ENCODE measurements around the gene FANCB.
A peak's percentile ranks its signal among the peaks of the same experiment; 100 is the strongest.

FANCB gene

GRCh38 chrX:14899607-14900006 is 26.7 kb upstream of the FANCB start:
- ATAC-seq (ENCODE audit: low read depth), result peak; percentile 67; the same call in 2 of the 3 replicates
- H3K4me1 ChIP-seq (ENCODE audit: insufficient read depth, poor library complexity, severe bottlenecking), result no peaks in the 10 kb centered on the region
- no peaks in the 10 kb centered on the region for H3K9me3 ChIP-seq (ENCODE audit: severe bottlenecking)
- peaks cover 6% of the 10 kb centered on the region for H3K36me3 ChIP-seq (ENCODE audit: low read depth)
- no peak for DNase-seq (ENCODE audit: low spot score)
- H3K4me3 ChIP-seq (ENCODE audit: severe bottlenecking), result no peak overlapping the region
- H3K27ac ChIP-seq (ENCODE audit: poor library complexity, severe bottlenecking), result no peak overlapping the region
- TF ChIP-seq CTCF (IDR thresholded peaks at IDR 0.05; ENCODE audit: poor library complexity, severe bottlenecking), result no peak
- H3K27me3 ChIP-seq (ENCODE audit: insufficient read depth, poor library complexity, severe bottlenecking), result no peaks in the 10 kb centered on the region

GRCh38 chrX:14897042-14897441 is 24.2 kb upstream of the FANCB start:
- no peaks in the 10 kb centered on the region for H3K27me3 ChIP-seq (ENCODE audit: insufficient read depth, poor library complexity, severe bottlenecking)
- H3K4me3 ChIP-seq (ENCODE audit: severe bottlenecking), result no peak overlapping the region
- ATAC-seq (ENCODE audit: low read depth) (no peak), DNase-seq (ENCODE audit: low spot score) (no peak)
- H3K36me3 ChIP-seq (ENCODE audit: low read depth), result peaks cover 6% of the 10 kb centered on the region
- no peak for TF ChIP-seq CTCF (IDR thresholded peaks at IDR 0.05; ENCODE audit: poor library complexity, severe bottlenecking)
- H3K4me1 ChIP-seq (ENCODE audit: insufficient read depth, poor library complexity, severe bottlenecking), result no peaks in the 10 kb centered on the region
- H3K27ac ChIP-seq (ENCODE audit: poor library complexity, severe bottlenecking), result no peak overlapping the region
- H3K9me3 ChIP-seq (ENCODE audit: severe bottlenecking), result no peaks in the 10 kb centered on the region

- no peak for ATAC-seq (ENCODE audit: low read depth)
- no peak for DNase-seq (ENCODE audit: low spot score)
- TF ChIP-seq CTCF (IDR thresholded peaks at IDR 0.05; ENCODE audit: poor library complexity, severe bottlenecking), result no peak
- no peaks in the 10 kb centered on the region for H3K27me3 ChIP-seq (ENCODE audit: insufficient read depth, poor library complexity, severe bottlenecking)
- H3K4me3 ChIP-seq (ENCODE audit: severe bottlenecking), result no peak overlapping the region
- H3K4me1 ChIP-seq (ENCODE audit: insufficient read depth, poor library complexity, severe bottlenecking), result no peaks in the 10 kb centered on the region
- peaks cover 6% of the 10 kb centered on the region for H3K36me3 ChIP-seq (ENCODE audit: low read depth)
- H3K27ac ChIP-seq (ENCODE audit: poor library complexity, severe bottlenecking), result no peak overlapping the region
- H3K9me3 ChIP-seq (ENCODE audit: severe bottlenecking), result no peaks in the 10 kb centered on the region
Measured at GRCh38 chrX:14896273-14896672, 23.4 kb upstream of the FANCB start.

- DNase-seq (ENCODE audit: low spot score) (no peak), ATAC-seq (ENCODE audit: low read depth) (no peak)
- no peak overlapping the region for H3K27ac ChIP-seq (ENCODE audit: poor library complexity, severe bottlenecking)
- H3K4me3 ChIP-seq (ENCODE audit: severe bottlenecking), result no peak overlapping the region
- no peaks in the 10 kb centered on the region for H3K36me3 ChIP-seq (ENCODE audit: low read depth)
- no peaks in the 10 kb centered on the region for H3K9me3 ChIP-seq (ENCODE audit: severe bottlenecking)
- no peaks in the 10 kb centered on the region for H3K4me1 ChIP-seq (ENCODE audit: insufficient read depth, poor library complexity, severe bottlenecking)
- TF ChIP-seq CTCF (IDR thresholded peaks at IDR 0.05; ENCODE audit: poor library complexity, severe bottlenecking), result no peak
- H3K27me3 ChIP-seq (ENCODE audit: insufficient read depth, poor library complexity, severe bottlenecking), result no peaks in the 10 kb centered on the region
Measured at GRCh38 chrX:14886252-14886651, 13.4 kb upstream of the FANCB start.

- ATAC-seq (ENCODE audit: low read depth) (no peak), DNase-seq (ENCODE audit: low spot score) (no peak)
- Histone ChIP-seq H3K9me3 (ENCODE audit: severe bottlenecking) (no peaks in the 10 kb centered on the region), H3K4me1 (ENCODE audit: insufficient read depth, poor library complexity, severe bottlenecking) (no peaks in the 10 kb centered on the region), H3K4me3 (ENCODE audit: severe bottlenecking) (no peak overlapping the region), H3K36me3 (ENCODE audit: low read depth) (no peaks in the 10 kb centered on the region), H3K27me3 (ENCODE audit: insufficient read depth, poor library complexity, severe bottlenecking) (no peaks in the 10 kb centered on the region), H3K27ac (ENCODE audit: poor library complexity, severe bottlenecking) (no peak overlapping the region)
- no peak for TF ChIP-seq CTCF (IDR thresholded peaks at IDR 0.05; ENCODE audit: poor library complexity, severe bottlenecking)
Measured at GRCh38 chrX:14884714-14885113, 11.8 kb upstream of the FANCB start.

Data from RWPE2 (cell line).